HL-60 (cell line): ENCODE measurements around the gene C6orf136.

ENCODE experiments used
- DNase-seq, 2 experiments: peaks; one replicate each; pipeline ENCODE4 v3.0.0-alpha.2; 2010 to 2020; ENCODE audit warnings: low read depth in 1 of 2, low spot score in 1 of 2
- H3K27ac ChIP-seq: fragments of 250-450 bp; sonication (Bioruptor Pico); replicated peaks from 2 replicates; pipeline ENCODE4 v1.5.1; 2020; ENCODE audit warnings: mild to moderate bottlenecking, moderate library complexity
- H3K27me3 ChIP-seq: fragments of 250-450 bp; sonication (Bioruptor Pico); 2 replicates; pipeline ENCODE4 v1.5.1; 2021; ENCODE audit warnings: mild to moderate bottlenecking, moderate library complexity; ENCODE audit not compliant: insufficient read depth, poor library complexity, severe bottlenecking
- H3K4me3 ChIP-seq: replicated peaks from 2 replicates; pipeline ENCODE4 v1.5.1; 2011; ENCODE audit warnings: mild to moderate bottlenecking, control low read depth, low read length; ENCODE audit not compliant: insufficient read depth
- GABPA ChIP-seq: IDR thresholded peaks from 2 replicates; pipeline ENCODE4 v1.6.1; 2012; ENCODE audit warnings: low read depth
- POLR2AphosphoS5 ChIP-seq: IDR thresholded peaks from 2 replicates; pipeline ENCODE4 v1.6.1; 2012; ENCODE audit warnings: low read depth
- SPI1 ChIP-seq: IDR thresholded peaks from 2 replicates; pipeline ENCODE4 v1.6.1; 2012; ENCODE audit warnings: low read depth, mild to moderate bottlenecking, borderline replicate concordance
- TF ChIP-seq, protein P1 (sequence below): IDR thresholded peaks from one replicate; pipeline ENCODE4 v1.5.1; 2011; ENCODE audit warnings: low read length, control low read depth, inconsistent platforms; ENCODE audit not compliant: insufficient read depth
- TF ChIP-seq, protein P2 (sequence below): IDR thresholded peaks from 2 replicates; pipeline ENCODE4 v1.6.1; 2012; ENCODE audit warnings: low read depth; ENCODE audit not compliant: insufficient replicate concordance

Gene C6orf136

DNA sequence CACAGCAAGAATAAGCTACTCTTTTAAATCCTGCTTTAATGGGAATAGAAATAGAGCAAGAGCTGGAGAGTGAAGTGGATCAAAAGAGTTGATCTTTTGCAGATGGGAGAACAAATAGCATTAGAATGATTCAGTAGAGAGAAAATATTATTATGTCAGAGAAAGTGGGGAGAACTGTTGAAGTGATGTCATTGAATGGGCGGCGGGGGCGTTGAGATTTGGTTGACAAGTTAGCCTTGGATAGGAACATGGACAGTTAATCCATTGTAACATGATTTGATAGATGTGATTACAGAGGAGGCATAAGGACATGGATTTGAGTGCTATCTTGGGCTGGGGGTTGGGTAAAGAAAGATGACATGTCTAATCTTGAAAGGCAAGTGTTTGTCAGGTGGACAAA, 11.1 kb upstream of the C6orf136 start:
- no peak overlapping the region for H3K27ac ChIP-seq
- TF ChIP-seq POLR2AphosphoS5 (no peak), GABPA (no peak), SPI1 (no peak)
- TF ChIP-seq, protein P1, sequence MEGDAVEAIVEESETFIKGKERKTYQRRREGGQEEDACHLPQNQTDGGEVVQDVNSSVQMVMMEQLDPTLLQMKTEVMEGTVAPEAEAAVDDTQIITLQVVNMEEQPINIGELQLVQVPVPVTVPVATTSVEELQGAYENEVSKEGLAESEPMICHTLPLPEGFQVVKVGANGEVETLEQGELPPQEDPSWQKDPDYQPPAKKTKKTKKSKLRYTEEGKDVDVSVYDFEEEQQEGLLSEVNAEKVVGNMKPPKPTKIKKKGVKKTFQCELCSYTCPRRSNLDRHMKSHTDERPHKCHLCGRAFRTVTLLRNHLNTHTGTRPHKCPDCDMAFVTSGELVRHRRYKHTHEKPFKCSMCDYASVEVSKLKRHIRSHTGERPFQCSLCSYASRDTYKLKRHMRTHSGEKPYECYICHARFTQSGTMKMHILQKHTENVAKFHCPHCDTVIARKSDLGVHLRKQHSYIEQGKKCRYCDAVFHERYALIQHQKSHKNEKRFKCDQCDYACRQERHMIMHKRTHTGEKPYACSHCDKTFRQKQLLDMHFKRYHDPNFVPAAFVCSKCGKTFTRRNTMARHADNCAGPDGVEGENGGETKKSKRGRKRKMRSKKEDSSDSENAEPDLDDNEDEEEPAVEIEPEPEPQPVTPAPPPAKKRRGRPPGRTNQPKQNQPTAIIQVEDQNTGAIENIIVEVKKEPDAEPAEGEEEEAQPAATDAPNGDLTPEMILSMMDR: no peak
- TF ChIP-seq, protein P2, sequence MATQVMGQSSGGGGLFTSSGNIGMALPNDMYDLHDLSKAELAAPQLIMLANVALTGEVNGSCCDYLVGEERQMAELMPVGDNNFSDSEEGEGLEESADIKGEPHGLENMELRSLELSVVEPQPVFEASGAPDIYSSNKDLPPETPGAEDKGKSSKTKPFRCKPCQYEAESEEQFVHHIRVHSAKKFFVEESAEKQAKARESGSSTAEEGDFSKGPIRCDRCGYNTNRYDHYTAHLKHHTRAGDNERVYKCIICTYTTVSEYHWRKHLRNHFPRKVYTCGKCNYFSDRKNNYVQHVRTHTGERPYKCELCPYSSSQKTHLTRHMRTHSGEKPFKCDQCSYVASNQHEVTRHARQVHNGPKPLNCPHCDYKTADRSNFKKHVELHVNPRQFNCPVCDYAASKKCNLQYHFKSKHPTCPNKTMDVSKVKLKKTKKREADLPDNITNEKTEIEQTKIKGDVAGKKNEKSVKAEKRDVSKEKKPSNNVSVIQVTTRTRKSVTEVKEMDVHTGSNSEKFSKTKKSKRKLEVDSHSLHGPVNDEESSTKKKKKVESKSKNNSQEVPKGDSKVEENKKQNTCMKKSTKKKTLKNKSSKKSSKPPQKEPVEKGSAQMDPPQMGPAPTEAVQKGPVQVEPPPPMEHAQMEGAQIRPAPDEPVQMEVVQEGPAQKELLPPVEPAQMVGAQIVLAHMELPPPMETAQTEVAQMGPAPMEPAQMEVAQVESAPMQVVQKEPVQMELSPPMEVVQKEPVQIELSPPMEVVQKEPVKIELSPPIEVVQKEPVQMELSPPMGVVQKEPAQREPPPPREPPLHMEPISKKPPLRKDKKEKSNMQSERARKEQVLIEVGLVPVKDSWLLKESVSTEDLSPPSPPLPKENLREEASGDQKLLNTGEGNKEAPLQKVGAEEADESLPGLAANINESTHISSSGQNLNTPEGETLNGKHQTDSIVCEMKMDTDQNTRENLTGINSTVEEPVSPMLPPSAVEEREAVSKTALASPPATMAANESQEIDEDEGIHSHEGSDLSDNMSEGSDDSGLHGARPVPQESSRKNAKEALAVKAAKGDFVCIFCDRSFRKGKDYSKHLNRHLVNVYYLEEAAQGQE: no peak
- H3K4me3 ChIP-seq: no peak overlapping the region
- no peaks in the 10 kb centered on the region for H3K27me3 ChIP-seq
- DNase-seq: no peak

DNA sequence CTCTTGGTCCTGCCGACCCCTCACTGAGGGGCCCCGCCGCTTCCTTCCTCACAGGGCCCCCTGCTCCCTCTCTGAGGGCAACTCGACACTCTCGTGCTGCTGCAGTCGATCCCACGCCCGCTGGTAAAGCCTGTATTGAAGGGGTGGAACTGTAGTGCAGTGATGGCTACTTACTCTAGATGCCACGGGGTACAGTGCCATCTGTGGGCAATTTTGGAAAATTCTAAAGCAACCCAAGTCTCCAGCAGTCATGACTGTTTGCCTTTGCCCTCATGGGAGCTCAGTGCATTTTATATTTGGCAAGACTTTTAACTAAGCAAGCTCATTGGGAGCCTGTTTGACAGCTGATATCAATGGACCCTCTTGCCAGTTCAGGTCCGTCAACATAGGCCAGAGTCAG, 6.5 kb upstream of the C6orf136 start:
- TF ChIP-seq POLR2AphosphoS5: no peak
- no peak for TF ChIP-seq SPI1
- TF ChIP-seq, protein P1: no peak
- TF ChIP-seq, protein P2: no peak
- no peak for TF ChIP-seq GABPA
- no peak for DNase-seq

DNA sequence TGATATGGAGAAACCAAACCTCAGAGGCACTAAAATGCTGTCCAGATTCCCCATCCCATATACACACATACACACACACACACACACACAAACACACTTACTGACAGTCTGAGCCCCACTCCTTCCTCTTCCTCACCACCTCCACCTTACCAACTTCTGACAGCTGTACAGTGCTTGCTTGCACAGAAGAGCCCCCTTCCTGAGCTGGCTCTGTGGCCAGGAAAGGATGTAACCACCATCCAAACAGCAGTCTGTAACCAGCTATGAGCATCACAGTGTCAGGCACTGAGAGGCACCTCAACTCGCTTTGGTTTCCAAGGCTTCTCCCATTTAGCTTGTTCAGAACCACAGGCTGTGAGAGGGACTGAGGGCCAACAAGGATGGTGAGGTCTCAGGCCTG, 5.9 kb upstream of the C6orf136 start:
- Histone ChIP-seq H3K27ac (no peak overlapping the region), H3K27me3 (no peaks in the 10 kb centered on the region), H3K4me3 (no peak overlapping the region)
- TF ChIP-seq SPI1 (no peak), POLR2AphosphoS5 (no peak), GABPA (no peak)
- TF ChIP-seq, protein P2: no peak
- TF ChIP-seq, protein P1: no peak
- no peak for DNase-seq

More for the DNA sequence above, 6.5 kb upstream of the C6orf136 start:
- Histone ChIP-seq H3K27me3 (no peaks in the 10 kb centered on the region), H3K27ac (no peak overlapping the region), H3K4me3 (no peak overlapping the region)
